HL-60 (cell line): ENCODE data around the gene GPR135.

ENCODE experiments used
- CTCF ChIP-seq: IDR thresholded peaks from one replicate; pipeline ENCODE4 v1.5.1; 2011; ENCODE audit warnings: low read length, control low read depth, inconsistent platforms; ENCODE audit not compliant: insufficient read depth
- POLR2AphosphoS5 ChIP-seq: IDR thresholded peaks from 2 replicates; pipeline ENCODE4 v1.6.1; 2012; ENCODE audit warnings: low read depth
- REST ChIP-seq: IDR thresholded peaks from 2 replicates; pipeline ENCODE4 v1.6.1; 2012; ENCODE audit warnings: low read depth; ENCODE audit not compliant: insufficient replicate concordance
- SPI1 ChIP-seq: IDR thresholded peaks from 2 replicates; pipeline ENCODE4 v1.6.1; 2012; ENCODE audit warnings: low read depth, mild to moderate bottlenecking, borderline replicate concordance

GRCh38 chr14:59507752-59508103 lies 42.5 kb upstream of the GPR135 start:
- no peak for TF ChIP-seq CTCF
- no peak for TF ChIP-seq POLR2AphosphoS5
- TF ChIP-seq SPI1: no peak
- no peak for TF ChIP-seq REST
